Body of pancreas (tissue), 4 donors: ENCODE data around the gene BAHCC1.

Source experiments
- POLR2A ChIP-seq, 3 donors: fragments of 450-650 bp; IDR thresholded peaks; one replicate each; pipeline ENCODE4 v1.6.1; 2016; ENCODE audit warnings: antibody characterized with exemption in 3 of 3, mild to moderate bottlenecking in 2 of 3
- TF ChIP-seq, protein P1 (sequence below), 7 experiments: fragments of 450-650 bp in 4 of 7; fragments of 200-600 bp in 3 of 7; sonication (generic) in 3 of 7; IDR thresholded peaks; one replicate each; pipeline ENCODE4 v1.5.1; 2016 to 2019; ENCODE audit warnings: antibody characterized with exemption in 7 of 7

DNA sequence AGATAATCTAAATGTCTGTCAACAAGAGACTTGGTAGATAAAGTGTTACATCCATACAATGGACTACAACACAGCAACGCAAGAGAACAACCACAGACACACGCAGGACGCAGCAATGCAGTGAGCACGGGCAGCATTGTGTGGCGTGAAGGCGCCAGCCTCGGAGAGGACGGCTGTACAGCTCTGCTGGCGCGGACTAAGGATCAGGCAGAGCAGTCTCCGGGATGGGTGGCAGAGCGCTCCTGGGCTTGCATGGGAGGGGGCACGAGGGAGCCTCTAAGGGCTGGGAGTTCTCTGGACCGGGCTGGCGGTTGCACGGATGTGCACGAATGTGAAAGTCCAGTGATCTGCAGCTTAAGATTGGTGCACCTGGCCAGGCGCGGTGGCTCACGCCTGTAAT is 82.9 kb downstream of the BAHCC1 start:
- TF ChIP-seq, protein P1, sequence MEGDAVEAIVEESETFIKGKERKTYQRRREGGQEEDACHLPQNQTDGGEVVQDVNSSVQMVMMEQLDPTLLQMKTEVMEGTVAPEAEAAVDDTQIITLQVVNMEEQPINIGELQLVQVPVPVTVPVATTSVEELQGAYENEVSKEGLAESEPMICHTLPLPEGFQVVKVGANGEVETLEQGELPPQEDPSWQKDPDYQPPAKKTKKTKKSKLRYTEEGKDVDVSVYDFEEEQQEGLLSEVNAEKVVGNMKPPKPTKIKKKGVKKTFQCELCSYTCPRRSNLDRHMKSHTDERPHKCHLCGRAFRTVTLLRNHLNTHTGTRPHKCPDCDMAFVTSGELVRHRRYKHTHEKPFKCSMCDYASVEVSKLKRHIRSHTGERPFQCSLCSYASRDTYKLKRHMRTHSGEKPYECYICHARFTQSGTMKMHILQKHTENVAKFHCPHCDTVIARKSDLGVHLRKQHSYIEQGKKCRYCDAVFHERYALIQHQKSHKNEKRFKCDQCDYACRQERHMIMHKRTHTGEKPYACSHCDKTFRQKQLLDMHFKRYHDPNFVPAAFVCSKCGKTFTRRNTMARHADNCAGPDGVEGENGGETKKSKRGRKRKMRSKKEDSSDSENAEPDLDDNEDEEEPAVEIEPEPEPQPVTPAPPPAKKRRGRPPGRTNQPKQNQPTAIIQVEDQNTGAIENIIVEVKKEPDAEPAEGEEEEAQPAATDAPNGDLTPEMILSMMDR (IDR thresholded peaks at IDR 0.05): no peak
- TF ChIP-seq POLR2A (IDR thresholded peaks at IDR 0.05): no peak
